ENCODE measurements around the gene GLIS1. TPM values are rescaled to one million over a fixed set of nuclear protein-coding genes. Genes with fewer than 3 reads are reported as not detected.

Gene GLIS1
- polyA plus RNA-seq, 1 donor: 0.58 TPM

DNA sequence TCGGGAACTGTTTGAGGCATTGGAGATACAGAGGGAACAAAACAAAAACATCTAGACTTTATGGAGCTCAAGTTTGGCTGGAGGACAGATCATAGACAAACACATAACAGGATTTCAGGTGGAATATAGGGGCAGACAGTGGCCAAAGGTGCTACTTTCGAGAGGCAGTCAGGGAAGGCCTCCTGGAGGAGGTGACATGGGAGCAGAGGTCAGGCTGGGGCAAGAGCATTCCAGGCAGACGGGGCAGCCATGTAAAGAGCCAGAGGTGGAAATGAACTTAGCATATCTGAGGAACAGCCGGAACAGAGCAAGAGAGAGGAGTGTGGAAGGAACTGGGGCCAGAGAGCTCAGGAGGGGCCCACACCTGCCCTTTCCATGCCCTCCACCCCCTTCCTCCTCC, 157.5 kb downstream of the GLIS1 start:
- Histone ChIP-seq H3K4me3 (ENCODE audit: low read length) (no peak overlapping the region), H3K36me3 (ENCODE audit: control insufficient read depth, insufficient read depth, low read length) (no peaks in the 10 kb centered on the region), H3K9me3 (ENCODE audit: control insufficient read depth, low read depth, low read length) (no peaks in the 10 kb centered on the region), H3K27ac (ENCODE audit: low read length) (no peak overlapping the region), H3K4me1 (ENCODE audit: control insufficient read depth, insufficient read depth, low read length) (peaks cover 18% of the 10 kb centered on the region), H3K27me3 (ENCODE audit: control insufficient read depth, insufficient read depth, low read length) (no peaks in the 10 kb centered on the region)
- no CpG with 5 or more reads among the region's 4 CpGs for WGBS (ENCODE audit: insufficient coverage, low lambda C conversion rate)
- no peak for DNase-seq

DNA sequence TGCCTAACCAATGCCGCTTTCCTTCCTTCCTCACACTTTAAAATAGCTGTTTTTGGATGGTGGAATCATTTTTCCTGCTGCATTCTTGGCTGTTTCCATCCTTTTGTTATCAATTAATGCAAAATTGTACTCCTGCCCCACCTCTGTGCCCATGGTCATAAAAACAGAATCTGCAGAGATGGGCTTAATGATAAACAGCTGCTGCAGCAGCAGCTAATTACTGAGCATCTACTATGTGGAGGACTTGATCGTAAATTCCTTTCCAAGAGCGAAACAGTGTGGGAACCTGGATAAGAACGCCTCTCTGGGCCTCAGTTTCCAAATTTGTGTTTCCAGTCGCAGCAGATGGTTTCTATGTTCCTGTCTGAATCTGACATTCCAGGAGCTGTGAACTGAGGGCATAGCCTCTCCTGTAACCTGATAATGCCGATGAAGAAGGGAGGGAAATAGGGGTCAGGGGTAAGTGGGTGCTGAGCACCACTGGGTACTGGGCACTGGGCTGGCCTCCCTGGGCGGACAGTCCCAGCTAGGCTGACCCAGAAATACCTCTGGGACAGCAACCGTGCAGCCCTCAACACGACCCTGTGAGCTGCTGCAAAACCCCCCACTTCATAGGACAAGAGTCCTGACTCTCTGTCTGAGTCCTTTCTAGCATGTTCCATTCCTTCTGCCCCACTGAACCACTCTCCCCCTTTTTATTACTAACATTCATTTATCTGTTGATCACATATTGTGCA, 158.1 kb downstream of the GLIS1 start:
- Histone ChIP-seq H3K27me3 (ENCODE audit: control insufficient read depth, insufficient read depth, low read length) (no peaks in the 10 kb centered on the region), H3K4me3 (ENCODE audit: low read length) (no peak overlapping the region), H3K27ac (ENCODE audit: low read length) (no peak overlapping the region), H3K36me3 (ENCODE audit: control insufficient read depth, insufficient read depth, low read length) (no peaks in the 10 kb centered on the region), H3K4me1 (ENCODE audit: control insufficient read depth, insufficient read depth, low read length) (peaks cover 18% of the 10 kb centered on the region), H3K9me3 (ENCODE audit: control insufficient read depth, low read depth, low read length) (no peaks in the 10 kb centered on the region)
- no peak for DNase-seq
- WGBS (ENCODE audit: insufficient coverage, low lambda C conversion rate): 100% methylated on average over 2 of the region's 9 CpGs

DNA sequence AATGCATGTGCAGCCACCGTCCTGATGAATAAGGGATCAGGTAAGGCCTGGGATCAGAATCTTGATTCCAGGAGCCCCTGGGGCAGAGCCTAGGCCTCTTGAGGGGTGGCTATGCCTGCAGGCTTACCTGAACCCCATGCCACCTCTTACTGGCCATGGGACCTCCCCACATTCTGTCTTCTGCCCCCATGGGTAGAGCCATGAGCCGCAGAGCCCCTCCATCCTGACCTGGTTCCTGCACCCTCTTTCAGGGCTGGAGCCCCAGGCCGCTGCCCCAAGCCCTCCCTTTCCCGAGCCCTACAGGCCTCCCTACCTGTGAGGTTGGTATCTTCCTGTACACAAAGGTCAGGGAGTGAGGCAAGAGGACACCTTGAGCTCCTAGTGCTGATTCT, 159.0 kb downstream of the GLIS1 start:
- Histone ChIP-seq H3K4me1 (ENCODE audit: control insufficient read depth, insufficient read depth, low read length) (peaks cover 18% of the 10 kb centered on the region), H3K27me3 (ENCODE audit: control insufficient read depth, insufficient read depth, low read length) (no peaks in the 10 kb centered on the region), H3K27ac (ENCODE audit: low read length) (no peak overlapping the region), H3K36me3 (ENCODE audit: control insufficient read depth, insufficient read depth, low read length) (no peaks in the 10 kb centered on the region), H3K9me3 (ENCODE audit: control insufficient read depth, low read depth, low read length) (no peaks in the 10 kb centered on the region), H3K4me3 (ENCODE audit: low read length) (no peak overlapping the region)
- no CpG with 5 or more reads among the region's 4 CpGs for WGBS (ENCODE audit: insufficient coverage, low lambda C conversion rate)
- no peak for DNase-seq

DNA sequence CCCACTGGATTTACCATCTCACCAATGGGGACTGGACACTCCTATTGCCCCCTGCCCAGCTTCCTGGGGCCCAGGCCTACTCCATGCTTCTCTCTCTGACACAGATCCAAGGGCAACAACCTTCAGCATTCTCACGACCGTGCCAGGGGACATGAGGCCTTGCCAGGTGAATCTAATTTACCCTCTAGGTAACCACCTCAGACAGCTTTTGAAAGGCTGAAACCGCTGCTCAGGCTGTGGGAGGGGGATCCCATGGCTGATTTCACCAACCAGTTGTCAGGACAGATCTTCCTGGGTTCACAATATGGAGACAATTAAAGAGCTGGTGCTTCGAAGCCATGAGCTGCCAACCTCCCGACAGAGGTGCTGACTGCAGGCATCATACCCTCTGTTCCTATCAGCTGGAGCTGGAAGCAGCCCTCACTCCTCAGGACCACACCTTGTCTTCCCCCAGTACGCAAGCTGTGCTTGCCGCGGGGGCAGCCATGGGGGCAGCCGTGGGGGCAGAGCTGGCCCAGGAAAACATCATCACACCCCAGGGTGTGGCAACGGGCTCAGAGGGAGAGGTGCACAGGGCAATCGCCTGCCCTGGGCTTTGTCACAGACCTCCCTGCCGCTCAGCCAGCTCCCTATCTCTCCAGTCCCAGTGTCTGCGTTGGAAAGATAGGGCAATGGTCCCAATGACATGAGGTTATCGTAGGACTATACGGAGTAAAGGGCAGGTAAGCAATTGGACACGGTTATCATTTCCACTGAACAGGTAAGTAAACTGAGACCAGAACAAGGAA, 159.5 kb downstream of the GLIS1 start:
- Histone ChIP-seq H3K4me3 (ENCODE audit: low read length) (no peak overlapping the region), H3K27me3 (ENCODE audit: control insufficient read depth, insufficient read depth, low read length) (no peaks in the 10 kb centered on the region), H3K4me1 (ENCODE audit: control insufficient read depth, insufficient read depth, low read length) (peaks cover 18% of the 10 kb centered on the region), H3K27ac (ENCODE audit: low read length) (no peak overlapping the region), H3K36me3 (ENCODE audit: control insufficient read depth, insufficient read depth, low read length) (no peaks in the 10 kb centered on the region), H3K9me3 (ENCODE audit: control insufficient read depth, low read depth, low read length) (no peaks in the 10 kb centered on the region)
- DNase-seq: peak in 1 of 2 donors; percentile 41
- no CpG with 5 or more reads among the region's 16 CpGs for WGBS (ENCODE audit: insufficient coverage, low lambda C conversion rate)

DNA sequence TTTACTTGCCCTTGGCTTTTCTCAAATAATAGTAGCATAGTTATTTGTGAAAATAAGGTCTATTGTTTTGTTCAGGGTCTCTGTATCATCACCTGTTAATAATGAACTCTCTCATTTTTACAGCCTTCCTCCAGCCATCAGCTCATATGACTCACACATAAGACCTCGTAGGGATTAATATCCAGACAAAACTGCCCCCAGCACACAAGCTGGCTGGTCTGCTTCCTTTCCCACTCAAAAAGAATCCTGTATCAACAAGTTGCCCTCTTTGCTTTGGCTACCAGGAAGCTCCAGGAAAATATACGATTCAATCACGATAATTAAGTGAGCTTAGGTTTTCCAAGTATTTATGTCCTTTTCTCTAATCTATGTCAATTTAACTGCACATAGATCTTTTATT, 160.6 kb downstream of the GLIS1 start:
- Histone ChIP-seq H3K36me3 (ENCODE audit: control insufficient read depth, insufficient read depth, low read length) (no peaks in the 10 kb centered on the region), H3K27me3 (ENCODE audit: control insufficient read depth, insufficient read depth, low read length) (no peaks in the 10 kb centered on the region), H3K4me1 (ENCODE audit: control insufficient read depth, insufficient read depth, low read length) (peaks cover 9% of the 10 kb centered on the region), H3K27ac (ENCODE audit: low read length) (no peak overlapping the region), H3K9me3 (ENCODE audit: control insufficient read depth, low read depth, low read length) (no peaks in the 10 kb centered on the region), H3K4me3 (ENCODE audit: low read length) (no peak overlapping the region)
- no peak for DNase-seq
- WGBS (ENCODE audit: insufficient coverage, low lambda C conversion rate): 100% methylated on average over 1 of the region's 3 CpGs

DNA sequence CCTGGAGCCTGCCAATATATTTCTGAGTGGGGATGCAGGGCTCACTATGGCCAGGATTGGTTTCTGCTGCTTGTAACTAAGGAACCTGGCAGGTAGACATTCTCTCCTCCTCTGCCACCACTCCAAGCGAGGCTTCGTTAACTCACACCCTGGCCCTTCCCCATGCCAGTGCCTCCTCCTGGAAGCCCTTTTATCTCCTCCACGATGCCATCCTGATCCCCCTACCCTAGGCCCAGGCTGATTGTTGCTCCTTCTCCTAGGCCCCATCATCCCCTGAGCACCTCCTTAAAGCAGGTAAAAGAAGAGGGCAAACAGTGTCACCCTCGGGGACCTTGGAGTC, 161.2 kb downstream of the GLIS1 start:
- Histone ChIP-seq H3K4me1 (ENCODE audit: control insufficient read depth, insufficient read depth, low read length) (peaks cover 5% of the 10 kb centered on the region), H3K4me3 (ENCODE audit: low read length) (no peak overlapping the region), H3K27ac (ENCODE audit: low read length) (no peak overlapping the region), H3K9me3 (ENCODE audit: control insufficient read depth, low read depth, low read length) (no peaks in the 10 kb centered on the region), H3K27me3 (ENCODE audit: control insufficient read depth, insufficient read depth, low read length) (no peaks in the 10 kb centered on the region), H3K36me3 (ENCODE audit: control insufficient read depth, insufficient read depth, low read length) (no peaks in the 10 kb centered on the region)
- whole genome bisulfite sequencing (ENCODE audit: insufficient coverage, low lambda C conversion rate): no CpG with 5 or more reads among the region's 4 CpGs
- DNase-seq: no peak

DNA sequence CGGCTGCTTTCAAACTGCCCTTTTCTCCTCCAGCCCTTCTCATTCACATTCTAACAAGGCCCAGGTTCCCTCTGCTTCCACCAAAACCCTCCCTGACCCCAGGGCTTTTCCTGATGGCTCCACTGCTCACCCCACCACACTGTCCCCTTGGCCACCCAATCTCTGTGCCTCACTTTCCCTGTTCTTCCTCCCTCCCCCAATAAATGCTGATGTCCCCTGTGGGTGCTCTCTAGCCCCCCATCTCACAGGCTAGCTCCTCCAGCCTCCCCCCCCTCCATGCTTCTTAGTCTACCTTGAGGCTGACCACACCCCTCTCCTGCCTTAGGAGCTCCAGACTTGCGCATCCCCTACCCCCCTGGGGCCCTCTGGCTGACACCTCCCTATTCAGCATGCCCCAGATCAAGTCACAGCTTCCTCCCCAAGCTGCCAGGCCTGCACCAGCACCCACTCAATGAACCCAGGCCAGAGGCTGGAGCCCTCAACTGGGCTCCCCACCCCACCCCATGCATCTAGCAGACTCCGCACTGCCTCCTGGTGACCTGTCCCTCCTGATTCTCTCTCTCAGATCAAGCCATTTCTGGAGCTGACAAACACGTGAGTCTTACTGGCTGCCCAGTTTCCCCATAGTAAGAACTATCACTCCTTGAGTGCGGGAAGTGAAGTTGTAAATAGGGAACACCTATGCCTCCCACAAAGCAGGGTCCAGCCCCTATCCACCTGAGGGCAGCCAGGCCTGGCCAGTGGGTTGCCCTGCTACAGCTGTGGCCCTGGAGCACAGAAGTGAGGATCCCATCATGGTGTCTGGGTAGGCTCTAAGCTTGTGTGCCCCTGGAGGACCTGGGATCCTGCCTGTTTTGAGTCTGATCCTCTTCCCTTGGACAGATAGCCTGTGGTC, 161.9 kb downstream of the GLIS1 start:
- H3K4me1 ChIP-seq (ENCODE audit: control insufficient read depth, insufficient read depth, low read length): no peaks in the 10 kb centered on the region
- H3K27ac ChIP-seq (ENCODE audit: low read length): no peak overlapping the region
- WGBS (ENCODE audit: insufficient coverage, low lambda C conversion rate): 100% methylated on average over 1 of the region's 5 CpGs
- no peaks in the 10 kb centered on the region for H3K27me3 ChIP-seq (ENCODE audit: control insufficient read depth, insufficient read depth, low read length)
- no peak for DNase-seq
- H3K9me3 ChIP-seq (ENCODE audit: control insufficient read depth, low read depth, low read length): no peaks in the 10 kb centered on the region
- no peak overlapping the region for H3K4me3 ChIP-seq (ENCODE audit: low read length)
- no peaks in the 10 kb centered on the region for H3K36me3 ChIP-seq (ENCODE audit: control insufficient read depth, insufficient read depth, low read length)

DNA sequence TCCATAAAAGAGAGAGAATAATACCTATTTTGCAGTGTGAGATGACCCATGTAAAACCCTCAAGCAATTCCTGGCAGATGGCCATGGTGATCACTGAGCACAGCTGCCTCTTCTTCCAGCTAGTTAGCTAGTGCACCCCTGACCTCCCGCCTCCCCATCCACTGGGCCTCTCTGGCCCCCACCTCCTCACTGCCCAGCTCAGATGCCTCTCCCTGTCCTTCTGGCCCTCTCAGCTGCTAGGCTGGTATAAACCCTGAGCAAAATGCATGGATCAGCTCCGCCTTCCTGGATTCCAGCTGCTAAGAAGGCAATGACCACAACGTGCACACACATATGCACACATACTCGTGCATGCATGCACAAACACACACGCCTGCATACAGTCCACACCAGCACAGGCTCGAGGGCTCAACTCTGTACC, 162.6 kb downstream of the GLIS1 start:
- DNase-seq: no peak
- no CpG with 5 or more reads among the region's 6 CpGs for WGBS (ENCODE audit: insufficient coverage, low lambda C conversion rate)
- Histone ChIP-seq H3K4me3 (ENCODE audit: low read length) (no peak overlapping the region), H3K36me3 (ENCODE audit: control insufficient read depth, insufficient read depth, low read length) (no peaks in the 10 kb centered on the region), H3K27me3 (ENCODE audit: control insufficient read depth, insufficient read depth, low read length) (no peaks in the 10 kb centered on the region), H3K4me1 (ENCODE audit: control insufficient read depth, insufficient read depth, low read length) (no peaks in the 10 kb centered on the region), H3K9me3 (ENCODE audit: control insufficient read depth, low read depth, low read length) (no peaks in the 10 kb centered on the region), H3K27ac (ENCODE audit: low read length) (no peak overlapping the region)

DNA sequence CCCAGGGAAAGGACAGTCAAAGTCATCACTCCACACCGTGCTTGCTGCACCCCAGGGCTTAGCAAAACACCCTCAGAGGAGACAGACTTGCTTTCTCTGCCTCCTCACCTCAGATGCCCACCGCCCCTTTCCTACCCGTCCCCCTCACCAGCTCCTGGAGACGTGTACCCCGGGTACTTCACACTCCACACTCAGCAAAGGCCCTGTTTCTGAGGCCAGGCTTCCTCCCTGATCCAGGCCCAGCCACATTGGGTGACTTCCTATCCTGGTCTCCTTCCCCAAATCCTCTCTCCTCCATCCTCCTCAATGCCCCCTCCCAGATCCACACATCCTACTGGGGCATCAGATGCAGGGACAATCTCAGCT, 163.0 kb downstream of the GLIS1 start:
- no CpG with 5 or more reads among the region's 5 CpGs for WGBS (ENCODE audit: insufficient coverage, low lambda C conversion rate)
- Histone ChIP-seq H3K4me3 (ENCODE audit: low read length) (no peak overlapping the region), H3K4me1 (ENCODE audit: control insufficient read depth, insufficient read depth, low read length) (no peaks in the 10 kb centered on the region), H3K36me3 (ENCODE audit: control insufficient read depth, insufficient read depth, low read length) (no peaks in the 10 kb centered on the region), H3K27ac (ENCODE audit: low read length) (no peak overlapping the region), H3K9me3 (ENCODE audit: control insufficient read depth, low read depth, low read length) (no peaks in the 10 kb centered on the region), H3K27me3 (ENCODE audit: control insufficient read depth, insufficient read depth, low read length) (no peaks in the 10 kb centered on the region)
- no peak for DNase-seq

DNA sequence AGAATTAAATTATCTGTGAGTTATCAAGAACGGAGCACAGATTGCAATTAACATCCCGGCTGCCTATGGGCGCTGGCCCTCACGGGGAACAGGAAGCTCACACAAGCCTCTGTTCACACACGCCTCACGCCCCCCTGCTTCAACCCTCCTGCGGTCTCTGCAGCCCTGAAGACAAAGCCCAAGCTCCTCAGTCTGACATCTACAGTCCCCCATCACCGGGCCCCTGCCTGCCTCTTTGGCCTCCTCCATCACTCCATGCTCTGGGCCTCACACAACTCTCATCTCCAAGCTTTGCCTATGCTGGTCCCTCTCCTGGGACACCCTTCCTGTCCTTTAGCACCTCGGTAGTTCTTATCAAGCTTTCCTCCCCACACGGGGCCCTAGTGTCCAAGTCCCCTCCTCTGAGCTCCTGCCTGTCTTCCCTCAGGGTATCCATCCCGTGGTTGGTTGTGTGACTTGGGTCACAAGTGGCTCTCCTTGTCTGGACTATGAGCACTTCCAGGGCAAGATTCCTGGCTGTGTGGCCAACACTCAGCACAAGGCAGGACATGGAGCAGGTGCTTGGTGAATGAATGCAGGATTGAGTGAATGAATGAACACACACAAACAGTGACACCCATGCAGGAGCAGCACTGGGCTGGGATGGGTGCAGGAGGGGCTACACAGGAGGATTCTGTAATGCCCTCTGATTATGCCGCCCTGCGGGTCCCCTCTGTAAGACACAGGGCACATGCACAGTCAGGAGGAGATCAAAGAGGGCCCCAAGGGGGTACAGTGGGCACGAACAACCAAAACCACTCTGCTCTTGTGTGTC, 163.6 kb downstream of the GLIS1 start:
- WGBS (ENCODE audit: insufficient coverage, low lambda C conversion rate): 80% methylated on average over 1 of the region's 14 CpGs

More for the DNA sequence above, 163.6 kb downstream of the GLIS1 start:
- Histone ChIP-seq H3K9me3 (ENCODE audit: control insufficient read depth, low read depth, low read length) (no peaks in the 10 kb centered on the region), H3K27ac (ENCODE audit: low read length) (no peak overlapping the region), H3K36me3 (ENCODE audit: control insufficient read depth, insufficient read depth, low read length) (no peaks in the 10 kb centered on the region), H3K27me3 (ENCODE audit: control insufficient read depth, insufficient read depth, low read length) (no peaks in the 10 kb centered on the region), H3K4me1 (ENCODE audit: control insufficient read depth, insufficient read depth, low read length) (no peaks in the 10 kb centered on the region), H3K4me3 (ENCODE audit: low read length) (no peak overlapping the region)
- no peak for DNase-seq
